Aortic smooth muscle cell (primary cell): ENCODE data around the gene FMNL3. TPM values are rescaled to one million over a fixed set of nuclear protein-coding genes. Genes with fewer than 3 reads are reported as not detected.

Source experiments
- total RNA-seq: library from RNA; depleted of rRNA; stranded (reverse); fragments of >200 nt; gene quantifications from 2 replicates; pipeline ENCODE4 v1.2.3, GENCODE V29; 2014

Gene FMNL3
- total RNA-seq, result 29.2 and 38.6 TPM in 2 replicates

GRCh38 chr12:49707128-49707811 lies at the start of gene FMNL3:
TSS of gene FMNL3 (minus strand) at chr12:49707405. CDS start at chr12:49707180, 225 bp downstream.

GRCh38 chr12:49740930-49741881 lies 34.0 kb upstream of the FMNL3 start, which contains the start of gene TMBIM6:
TSS of gene TMBIM6 (plus strand) at chr12:49741557. CDS start at chr12:49752494, 10,937 bp downstream.

GRCh38 chr12:49623142-49623904 lies 83.9 kb downstream of the FMNL3 start, which contains the start of gene PRPF40B:
TSS of gene PRPF40B (plus strand) at chr12:49623561. CDS start at chr12:49623591, 30 bp downstream.

DNA sequence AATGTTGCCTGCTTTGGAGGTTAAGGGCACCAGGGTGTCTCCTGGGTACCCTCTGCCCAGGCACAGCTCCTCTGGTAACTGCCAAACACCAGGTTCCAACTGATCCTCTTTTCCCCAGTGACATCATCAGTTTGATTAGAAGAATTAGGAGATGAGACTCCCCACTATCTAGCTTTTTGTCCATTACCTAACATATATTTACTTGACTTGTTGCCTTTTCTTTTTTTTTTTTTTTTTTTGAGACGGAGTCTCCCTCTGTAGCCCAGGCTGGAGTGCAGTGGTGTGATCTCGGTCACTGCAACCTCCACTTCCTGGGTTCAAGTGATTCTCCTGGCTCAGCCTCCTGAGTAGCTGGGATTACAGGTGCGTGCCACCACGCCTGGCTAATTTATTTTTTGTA lies 101.7 kb downstream of the FMNL3 start, which contains the start of gene FAM186B:
FAM186B (minus strand) TSS at position 101 of the 400 bp plus-strand sequence. CDS start 162 bp downstream, outside the sequence.

Other genes with a start within 250 kb of the FMNL3 start
- gene KCNH3, start 168.4 kb downstream of the FMNL3 start, total RNA-seq, result under 0.01 and 0.06 TPM in 2 replicates
- gene MCRS1, start 139.3 kb downstream of the FMNL3 start, total RNA-seq, result 42.0 and 53.6 TPM in 2 replicates
- gene FAM186B, start 101.8 kb downstream of the FMNL3 start, total RNA-seq, result 0.37 and 0.53 TPM in 2 replicates
- gene PRPF40B, start 83.8 kb downstream of the FMNL3 start, total RNA-seq, result 15.0 and 15.5 TPM in 2 replicates
- gene TMBIM6, start 34.2 kb upstream of the FMNL3 start, total RNA-seq, result 369 and 388 TPM in 2 replicates
- 10.3 and 12.8 TPM in 2 replicates for gene NCKAP5L, start 121.0 kb upstream of the FMNL3 start, total RNA-seq
- gene BCDIN3D, start 135.7 kb upstream of the FMNL3 start, total RNA-seq, result 2.0 and 3.3 TPM in 2 replicates
- 0.81 and 2.0 TPM in 2 replicates for gene FAIM2, start 196.5 kb upstream of the FMNL3 start, total RNA-seq
- not detected in 2 replicates for gene AQP2, start 243.3 kb upstream of the FMNL3 start, total RNA-seq